ENCODE measurements around the gene MRPL20.
"Not testable (repeated sequence)": the region's sequence is repeated elsewhere in the genome, so short reads cannot be mapped to it uniquely, and the experiment has no call there.

The MRPL20 gene

DNA sequence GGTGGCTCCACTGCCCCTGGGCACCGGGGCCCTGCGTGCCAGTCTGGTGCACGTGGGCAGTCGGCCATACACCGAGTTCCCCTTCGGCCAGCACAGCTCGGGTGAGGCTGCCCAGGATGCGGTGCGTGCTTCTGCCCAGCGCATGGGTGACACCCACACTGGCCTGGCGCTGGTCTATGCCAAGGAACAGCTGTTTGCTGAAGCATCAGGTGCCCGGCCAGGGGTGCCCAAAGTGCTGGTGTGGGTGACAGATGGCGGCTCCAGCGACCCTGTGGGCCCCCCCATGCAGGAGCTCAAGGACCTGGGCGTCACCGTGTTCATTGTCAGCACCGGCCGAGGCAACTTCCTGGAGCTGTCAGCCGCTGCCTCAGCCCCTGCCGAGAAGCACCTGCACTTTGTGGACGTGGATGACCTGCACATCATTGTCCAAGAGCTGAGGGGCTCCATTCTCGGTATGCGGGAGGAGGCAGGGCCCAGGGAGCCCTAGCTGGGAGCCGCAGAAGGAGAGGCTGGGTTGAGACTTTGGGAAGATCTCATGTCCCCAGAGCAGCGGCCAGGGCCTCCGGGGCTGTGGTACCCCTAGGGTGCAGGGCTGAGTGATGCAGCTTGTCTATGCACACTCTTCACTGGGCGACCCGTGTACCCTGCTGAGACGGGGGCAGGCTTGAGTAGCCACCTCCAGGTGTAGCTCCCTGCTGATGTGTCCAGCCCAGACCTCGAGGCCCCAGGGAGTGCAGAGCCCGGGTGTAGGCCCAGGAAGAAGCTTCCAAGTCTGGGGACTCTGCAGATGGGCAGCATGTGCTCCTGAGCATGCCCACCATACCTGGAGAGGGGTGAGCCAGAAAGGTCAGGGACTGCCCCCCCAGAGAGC, 30.2 kb upstream of the MRPL20 start:
- no peak for DNase-seq (ENCODE audit: low read depth in 2 of 2)

DNA sequence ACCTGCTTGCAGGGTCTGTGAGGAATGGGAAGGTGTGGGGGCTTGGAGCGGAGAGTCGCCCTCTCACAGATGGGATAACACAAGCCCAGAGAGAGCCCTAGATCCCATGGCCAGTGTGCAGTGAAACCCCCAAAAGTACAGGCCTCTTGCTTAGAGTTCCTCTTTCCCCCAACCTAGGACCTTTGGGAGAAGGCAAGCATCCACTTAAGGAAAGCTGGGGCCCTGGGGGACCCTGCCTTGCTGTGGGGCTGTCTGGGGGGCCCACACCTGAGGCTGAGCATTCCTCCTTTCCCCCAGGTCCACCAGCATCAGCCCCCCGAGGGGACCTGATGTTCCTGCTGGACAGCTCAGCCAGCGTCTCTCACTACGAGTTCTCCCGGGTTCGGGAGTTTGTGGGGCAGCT, 29.5 kb upstream of the MRPL20 start:
- DNase-seq (ENCODE audit: low read depth in 2 of 2), result no peak

DNA sequence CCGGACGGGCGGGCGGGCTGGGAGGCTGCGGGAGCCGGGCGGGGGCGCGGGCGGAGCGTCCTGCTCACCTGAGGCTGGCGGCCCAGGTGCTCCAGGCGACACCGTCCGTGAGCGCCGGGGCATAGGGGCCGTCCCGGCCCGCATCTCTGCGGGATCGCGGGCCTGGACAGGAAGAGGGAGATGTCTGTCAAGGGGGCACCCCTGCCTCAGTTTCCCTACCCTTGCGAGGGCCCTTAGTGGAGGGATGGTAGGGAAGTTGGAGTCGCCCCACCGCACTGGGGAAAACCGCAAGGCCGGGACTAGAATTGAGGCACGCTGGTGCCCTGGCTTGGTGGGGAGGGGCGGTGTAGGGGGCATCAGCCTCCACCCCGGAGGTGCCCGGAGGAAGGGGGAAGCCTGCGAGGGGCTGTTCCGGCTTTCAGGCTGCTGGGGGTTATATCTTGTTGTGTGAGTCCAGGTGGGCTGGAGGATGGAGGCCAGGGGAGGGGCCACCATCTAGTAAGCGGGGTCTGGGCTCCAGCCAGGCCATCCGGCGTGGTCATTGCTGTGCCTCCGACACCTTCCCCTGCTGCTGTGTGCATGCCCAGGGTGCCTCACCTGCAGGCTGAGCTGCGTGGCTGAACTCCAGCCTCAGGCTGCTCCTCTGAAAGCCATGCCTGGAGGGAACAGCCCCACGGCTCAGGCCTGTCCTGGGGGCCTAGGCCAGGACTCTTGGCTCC, 29.0 kb upstream of the MRPL20 start:
- no peak for DNase-seq (ENCODE audit: low read depth in 2 of 2)

DNA sequence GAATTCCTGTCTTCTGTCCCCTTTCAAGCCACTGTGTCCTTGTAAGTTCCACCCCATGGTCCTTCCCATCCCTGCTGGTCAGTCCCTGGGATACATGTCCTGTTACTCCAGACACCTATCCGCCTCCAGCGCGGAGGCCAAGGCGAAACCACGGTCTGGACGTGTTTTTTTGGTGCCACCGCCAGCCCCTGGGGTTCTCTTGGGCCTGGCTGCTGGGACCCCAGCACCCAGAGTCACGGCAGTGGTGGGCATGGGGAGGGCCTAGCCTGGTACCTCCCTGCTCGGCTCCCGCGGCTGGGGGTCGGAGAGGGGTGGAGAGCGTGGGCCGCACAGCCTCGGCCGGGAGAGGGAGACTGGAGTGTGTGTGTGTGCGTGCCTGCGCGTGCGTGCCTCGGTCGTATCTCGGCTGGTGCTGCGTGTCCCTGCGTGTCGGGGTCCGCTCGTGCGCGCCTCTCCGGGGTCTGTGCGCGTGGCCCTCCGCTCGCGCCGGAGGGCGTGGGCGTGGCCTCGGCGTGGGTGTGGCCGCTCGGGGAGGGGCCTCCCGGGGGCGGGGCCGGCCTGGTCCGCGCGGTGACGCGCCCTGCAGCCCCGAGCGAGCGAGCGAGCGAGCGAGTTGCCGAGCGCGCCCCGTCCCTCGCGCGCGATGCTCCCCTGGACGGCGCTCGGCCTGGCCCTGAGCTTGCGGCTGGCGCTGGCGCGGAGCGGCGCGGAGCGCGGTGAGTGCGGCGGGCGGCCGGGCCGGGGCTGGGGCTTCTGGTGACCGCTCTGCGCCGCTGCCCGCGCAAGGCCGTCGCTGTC, 28.2 kb upstream of the MRPL20 start, which contains the start of gene VWA1:
VWA1 (plus strand) TSS at position 585 of the 798 bp plus-strand sequence; CDS start at position 644, 59 bp downstream.
- peak; percentile 31 to 63 for DNase-seq (ENCODE audit: low read depth in 2 of 2)

DNA sequence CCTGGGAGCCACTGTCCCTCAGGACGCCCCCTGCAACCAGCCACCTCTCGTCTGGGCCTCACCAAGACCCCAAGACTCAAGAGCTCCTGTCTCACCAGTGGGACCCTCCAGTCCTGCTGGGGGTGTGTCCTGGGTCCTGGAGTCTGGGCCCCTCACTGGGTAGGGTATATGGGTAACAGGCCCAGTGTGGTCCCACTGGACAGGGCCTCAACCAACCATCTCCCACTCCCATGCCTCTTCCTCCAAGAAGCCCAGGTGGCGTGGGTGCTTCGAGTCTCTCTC, 27.7 kb upstream of the MRPL20 start:
- no peak for DNase-seq (ENCODE audit: low read depth in 2 of 2)

DNA sequence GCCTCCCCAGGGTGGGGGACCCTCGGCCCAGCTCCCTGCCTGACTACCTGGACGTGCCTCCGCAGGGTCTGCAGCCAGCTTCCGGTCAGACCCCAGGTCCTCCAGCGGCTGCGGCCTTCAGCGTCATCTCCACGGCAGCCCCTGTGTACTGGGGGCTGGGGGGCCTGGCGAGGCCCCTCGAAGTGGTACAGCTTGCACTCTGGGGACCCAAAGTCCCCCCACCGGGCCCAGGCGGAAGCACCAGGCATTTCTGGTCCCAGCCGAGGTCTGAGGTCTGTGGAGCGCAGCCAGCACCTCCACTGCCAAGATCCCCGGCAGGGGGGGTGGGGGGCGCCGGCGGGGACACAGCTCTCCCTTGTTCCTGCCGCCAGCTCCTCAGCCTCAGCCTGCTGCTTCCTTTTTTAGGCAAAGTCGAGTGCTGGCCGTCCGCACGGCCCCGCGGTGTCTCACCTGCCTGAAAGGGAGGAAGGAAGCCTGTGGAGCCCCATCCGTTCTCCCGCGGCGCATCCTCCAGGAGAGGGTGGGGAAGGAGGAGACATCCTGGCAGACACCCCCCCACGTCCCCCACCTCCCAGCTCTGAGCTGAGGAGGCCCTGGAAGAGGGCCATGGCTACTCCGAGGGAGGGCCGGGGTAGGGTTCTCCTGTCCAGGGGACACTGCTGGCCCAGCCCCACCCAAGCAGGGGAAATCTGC, 27.2 kb upstream of the MRPL20 start:
- no peak for DNase-seq (ENCODE audit: low read depth in 2 of 2)

DNA sequence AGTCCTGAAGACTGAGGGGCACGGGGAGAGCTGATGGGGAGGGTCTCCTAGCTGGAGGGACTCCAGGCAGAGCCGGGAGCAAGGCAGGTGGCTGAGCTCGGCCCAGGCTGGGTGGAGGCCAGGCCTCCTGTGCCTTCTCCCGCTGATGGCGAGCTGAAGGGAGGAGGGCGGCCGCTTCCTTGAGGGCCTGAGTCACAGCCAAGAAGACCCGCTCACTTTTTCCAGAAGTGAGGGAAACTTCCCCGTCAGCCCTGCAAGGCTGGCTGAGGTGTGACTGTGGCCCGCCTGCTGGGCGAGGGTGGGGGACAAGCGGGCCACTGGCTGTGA, 26.7 kb upstream of the MRPL20 start:
- peak; percentile 51 to 62 for DNase-seq (ENCODE audit: low read depth in 2 of 2)

DNA sequence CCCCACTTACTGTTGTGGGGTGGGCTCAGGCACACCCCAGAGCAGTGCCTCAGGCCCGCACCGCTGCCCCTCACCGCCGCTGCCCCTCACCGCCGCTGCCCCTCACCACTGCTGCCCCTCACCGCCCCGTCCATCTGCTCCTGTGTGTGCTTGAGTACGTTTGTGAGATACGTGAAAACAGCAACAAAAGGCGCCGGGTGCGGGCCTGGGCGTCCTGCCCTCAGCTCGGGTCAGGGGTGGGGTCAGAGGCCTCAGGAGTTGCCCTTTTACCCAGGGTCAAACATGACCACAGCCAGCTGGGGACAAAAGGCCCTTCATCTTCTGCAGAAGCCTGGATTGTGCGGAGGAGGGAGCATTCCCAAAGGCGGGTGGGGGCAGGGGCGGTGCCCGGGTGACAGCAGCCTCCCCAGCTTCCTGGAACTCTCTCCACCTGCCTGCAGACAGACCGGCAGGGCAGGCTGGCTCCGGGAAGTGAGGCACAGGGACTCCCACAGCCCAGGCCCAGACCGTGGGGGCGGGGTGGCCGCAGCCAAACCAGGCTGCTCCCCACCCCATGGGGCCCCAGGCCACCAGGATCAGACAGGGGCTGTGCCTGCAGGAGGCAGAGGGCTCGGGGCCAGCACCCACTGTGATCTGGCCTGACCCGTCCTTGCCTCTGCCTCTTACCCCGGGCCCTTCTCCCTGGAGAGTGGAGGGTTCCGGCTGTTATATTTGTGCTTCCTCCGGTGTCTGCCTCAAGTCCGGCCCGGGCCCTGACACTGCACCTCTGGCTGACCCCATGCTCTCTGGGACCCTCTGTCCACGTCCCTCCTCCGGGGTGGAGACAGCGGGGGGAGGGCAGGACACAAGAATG, 26.1 kb upstream of the MRPL20 start:
- DNase-seq (ENCODE audit: low read depth in 2 of 2), result no peak

DNA sequence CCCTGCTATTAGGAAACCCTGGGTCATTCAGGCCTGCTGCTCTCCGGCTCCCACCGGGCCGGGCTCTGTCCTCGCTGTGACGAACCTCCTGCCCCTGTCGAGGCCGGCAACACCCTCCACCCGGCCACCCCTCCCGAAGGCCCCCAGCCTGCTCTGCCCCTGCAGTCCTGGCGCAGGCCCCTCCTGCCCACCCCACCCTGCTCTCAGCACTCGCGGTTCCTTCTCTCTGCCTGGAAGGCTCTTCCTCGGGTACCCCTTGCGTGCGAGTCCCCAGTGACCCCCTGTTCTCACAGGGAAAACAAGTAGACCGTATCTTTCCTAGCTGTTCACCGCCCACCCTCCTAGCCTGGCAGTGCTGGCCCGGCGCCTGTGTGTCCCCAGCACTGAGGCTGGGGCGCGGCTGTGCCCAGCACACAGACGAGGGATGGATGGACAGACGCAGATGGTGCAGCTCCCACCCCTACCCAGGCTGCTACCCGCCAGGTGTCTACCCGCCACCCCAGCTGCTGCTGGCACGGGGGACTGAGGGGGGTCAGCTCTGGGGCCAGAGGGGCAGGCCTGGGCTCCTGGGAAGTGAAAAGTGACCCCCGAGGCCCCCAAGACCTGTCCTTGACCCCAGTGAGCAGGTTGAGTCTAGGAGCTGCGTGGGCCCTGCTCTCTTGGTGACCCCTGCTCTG, 25.3 kb upstream of the MRPL20 start:
- DNase-seq (ENCODE audit: low read depth in 2 of 2), result no peak

DNA sequence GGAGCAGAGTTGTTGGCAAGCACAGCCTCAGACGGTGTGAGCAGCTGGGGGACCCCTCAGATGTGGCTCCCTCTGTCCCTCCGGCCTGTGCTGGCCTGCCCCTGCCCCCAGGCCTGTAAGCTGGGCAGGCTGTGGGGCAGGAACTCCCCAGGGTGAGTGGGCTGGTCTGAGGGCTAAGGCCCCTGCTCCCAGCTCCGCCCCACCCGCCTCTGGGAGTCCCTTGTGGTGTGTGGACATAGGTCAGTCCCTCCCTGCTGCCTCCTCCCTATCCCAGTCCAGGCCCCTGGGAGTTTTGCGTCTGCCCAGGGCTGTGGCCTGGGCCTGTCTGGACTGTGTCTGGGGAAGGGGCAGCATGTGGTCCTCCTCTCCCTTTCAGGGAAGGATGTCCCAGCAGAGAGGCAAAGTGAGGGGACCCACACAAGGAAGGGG, 24.8 kb upstream of the MRPL20 start:
- no peak for DNase-seq (ENCODE audit: low read depth in 2 of 2)

DNA sequence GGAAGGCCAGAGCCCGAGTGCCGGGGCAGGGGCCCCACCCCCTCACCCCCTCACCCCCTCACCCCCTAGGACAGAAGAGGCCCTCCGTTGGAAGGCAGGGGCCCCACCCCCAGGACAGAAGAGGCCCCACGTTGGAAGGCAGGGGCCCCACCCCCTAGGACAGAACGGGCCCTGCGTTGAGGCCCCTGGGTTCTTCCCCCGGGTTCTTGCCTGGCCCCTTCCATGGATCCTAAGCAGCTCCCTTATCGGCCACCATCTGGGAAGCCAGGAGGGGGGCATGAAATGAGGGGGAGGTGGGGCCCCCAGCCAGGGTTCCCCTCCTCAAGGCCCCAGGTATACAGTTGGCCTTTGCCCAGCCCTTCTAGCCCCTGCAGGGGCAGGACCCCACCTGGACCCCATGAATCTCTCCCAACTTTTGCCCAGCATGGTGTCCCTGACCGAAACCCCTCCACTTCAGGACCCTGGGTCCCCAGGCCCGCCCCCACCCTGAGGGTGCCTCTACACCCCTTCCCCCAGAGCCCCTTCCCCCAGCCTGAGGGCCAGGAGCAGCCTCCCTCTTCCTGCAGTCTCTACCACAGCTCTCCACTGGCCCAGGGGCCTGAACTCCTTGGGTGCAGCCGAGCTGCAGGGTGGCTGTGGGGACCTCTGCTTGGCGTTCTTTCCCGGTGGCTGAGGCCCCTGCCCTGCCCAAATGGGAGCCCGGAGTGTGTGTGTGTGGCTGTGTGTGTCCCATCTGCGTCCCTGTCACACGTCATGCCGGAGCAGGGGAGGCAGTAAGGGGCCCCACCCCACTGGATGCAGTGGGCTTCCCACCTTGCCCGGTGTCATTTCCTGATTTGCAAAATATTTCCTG, 24.1 kb upstream of the MRPL20 start:
- no peak for DNase-seq (ENCODE audit: low read depth in 2 of 2)

DNA sequence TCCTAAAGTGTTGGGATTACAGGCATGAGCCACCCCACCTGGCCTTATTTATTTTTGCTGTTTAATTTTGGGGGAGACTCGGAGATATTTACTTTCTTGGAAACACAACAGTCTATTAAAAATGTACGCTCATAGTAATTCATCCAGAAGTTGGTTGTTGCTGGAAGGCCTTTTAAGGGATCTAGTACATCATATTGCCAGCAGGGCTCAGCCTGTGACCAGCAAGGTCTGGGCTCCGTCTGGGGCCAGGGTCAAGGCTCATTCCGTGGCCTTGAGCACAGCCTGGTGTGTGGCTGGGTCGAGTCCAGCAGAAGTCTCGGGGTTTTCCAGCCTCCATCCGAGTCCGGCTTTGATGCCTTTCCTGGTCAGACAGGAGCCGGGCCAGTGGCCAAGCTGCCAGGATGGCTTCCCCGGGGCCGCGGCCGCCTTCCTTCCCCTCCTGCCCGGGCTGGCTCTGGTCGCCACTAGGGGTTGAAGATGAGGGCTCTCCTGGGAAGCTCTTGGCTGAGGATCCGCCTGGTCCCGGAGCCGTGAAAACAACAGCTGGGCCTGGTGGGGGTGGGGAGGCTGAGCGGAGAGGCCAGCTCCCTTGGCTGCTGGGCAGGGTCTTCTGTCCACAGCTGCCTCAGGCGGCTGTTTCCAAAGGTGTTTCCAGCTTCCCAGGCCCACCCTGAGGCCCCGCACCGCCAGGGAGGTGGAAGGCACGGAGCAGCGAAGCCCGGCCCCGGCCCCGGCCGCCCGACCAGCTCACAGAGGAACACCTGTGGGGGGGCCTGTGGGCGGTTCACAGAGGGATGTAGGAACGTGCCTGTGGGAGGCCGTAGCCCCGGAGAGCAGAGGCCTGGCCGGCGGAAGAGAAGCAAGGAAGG, 23.3 kb upstream of the MRPL20 start:
- DNase-seq (ENCODE audit: low read depth in 2 of 2), result no peak

DNA sequence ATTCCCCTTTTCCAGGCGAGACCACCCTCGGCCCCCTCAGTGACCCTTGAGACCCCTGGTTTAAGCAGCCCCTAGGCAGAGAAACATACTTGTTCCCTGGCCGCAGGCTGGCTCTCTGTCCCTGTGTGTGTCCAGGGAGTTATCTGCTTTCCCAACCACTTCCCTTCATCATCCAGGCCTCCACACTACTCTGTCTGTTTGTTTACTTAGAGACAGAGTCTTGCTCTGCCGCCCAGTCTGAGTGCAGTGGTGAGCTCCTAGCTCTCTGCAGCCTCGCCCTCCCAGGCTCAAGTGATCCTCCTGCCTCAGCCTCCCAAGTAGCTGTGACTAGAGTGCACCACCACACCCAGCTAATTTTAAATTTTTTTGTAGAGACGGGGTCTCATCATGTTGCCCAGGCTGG, 22.6 kb upstream of the MRPL20 start:
- DNase-seq (ENCODE audit: low read depth in 2 of 2), result no peak

DNA sequence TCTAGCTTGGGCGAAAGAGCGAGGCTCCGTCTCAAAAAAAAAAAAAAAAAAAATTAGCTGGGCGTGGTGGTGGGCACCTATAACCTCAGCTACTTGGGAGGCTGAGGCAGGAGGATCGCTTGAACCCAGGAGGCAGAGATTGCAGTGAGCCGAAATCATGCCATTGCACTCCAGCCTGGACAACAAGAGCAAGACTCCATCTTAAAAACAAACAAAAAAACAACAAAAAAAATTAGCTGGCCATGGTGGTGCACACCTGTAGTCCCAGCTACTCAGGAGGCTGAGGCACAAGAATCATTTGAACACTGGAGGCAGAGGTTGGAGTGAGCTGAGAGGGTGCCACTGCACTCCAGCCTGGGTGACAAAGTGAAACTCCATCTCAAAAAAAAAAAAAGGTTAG, 21.9 kb upstream of the MRPL20 start:
- not testable (repeated sequence) for DNase-seq (ENCODE audit: low read depth in 2 of 2)

DNA sequence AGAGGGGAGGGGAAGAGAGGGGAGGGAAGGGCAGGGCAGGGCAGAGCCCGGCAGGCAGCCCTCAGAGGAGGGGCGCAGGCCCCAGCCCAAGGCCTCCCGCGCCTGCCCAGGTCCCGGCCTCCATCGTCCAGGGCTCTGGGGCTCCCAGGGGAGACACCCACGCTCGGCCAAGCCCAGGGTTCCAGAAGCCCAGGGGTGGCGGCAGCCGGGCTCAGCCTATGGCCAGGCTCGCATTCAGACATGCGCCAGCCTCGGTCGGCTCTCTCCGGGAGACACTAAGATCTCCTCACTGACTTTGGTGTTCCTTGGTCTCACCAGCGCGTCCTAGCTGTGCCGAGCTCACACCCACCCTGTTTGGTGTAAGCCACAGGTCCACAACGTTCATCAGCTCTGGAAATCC, 21.1 kb upstream of the MRPL20 start:
- no peak for DNase-seq (ENCODE audit: low read depth in 2 of 2)

DNA sequence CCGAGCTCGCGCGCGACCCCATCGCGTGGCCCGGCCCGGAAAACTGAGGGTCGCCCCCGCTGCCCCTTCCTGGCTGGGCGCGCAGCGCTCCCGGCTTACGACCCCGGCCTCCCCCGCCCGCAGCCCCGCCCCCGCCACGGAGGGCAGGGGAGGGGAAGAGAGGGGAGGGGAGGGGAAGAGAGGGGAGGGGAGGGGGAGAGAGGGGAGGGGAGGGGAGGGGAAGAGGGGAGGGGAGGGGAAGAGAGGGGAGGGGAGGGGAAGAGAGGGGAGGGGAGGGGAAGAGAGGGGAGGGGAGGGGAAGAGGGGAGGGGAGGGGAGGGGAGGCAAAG, 20.7 kb upstream of the MRPL20 start:
- no peak for DNase-seq (ENCODE audit: low read depth in 2 of 2)

DNA sequence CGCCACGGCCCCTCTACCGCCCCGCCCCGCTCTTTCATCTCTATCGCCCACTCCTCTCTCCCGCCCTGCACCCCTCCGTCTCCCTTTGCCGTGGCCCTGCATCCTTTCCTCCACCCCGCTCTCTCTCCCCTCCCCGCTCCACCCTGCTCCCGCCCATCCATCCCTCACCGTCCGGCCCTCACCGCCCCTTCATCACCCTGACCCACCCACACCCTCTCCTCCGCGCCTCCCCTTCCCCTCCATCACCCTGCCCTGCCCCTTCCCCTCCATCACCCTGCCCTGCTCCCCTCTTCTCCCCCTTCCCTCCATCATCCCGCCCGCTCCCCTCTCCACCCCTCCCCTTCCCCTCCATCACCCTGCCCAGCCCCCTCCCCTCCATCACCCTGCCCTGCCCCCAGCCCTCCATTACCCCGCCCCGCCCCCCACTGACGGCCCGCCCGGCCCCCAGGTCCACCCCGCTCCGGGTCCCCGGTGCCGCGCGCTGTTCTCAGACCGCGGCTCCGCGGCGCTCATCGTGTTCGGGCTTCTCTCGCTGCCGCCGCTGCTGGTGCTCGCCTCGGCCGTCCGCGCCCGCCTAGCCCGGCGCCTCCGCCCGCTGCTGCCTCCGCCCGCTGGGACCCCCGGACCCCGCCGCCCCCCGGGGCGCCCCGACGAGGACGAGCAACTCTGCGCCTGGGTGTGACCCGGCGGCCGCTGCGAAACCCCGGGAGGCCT, 20.2 kb upstream of the MRPL20 start:
- no peak for DNase-seq (ENCODE audit: low read depth in 2 of 2)

DNA sequence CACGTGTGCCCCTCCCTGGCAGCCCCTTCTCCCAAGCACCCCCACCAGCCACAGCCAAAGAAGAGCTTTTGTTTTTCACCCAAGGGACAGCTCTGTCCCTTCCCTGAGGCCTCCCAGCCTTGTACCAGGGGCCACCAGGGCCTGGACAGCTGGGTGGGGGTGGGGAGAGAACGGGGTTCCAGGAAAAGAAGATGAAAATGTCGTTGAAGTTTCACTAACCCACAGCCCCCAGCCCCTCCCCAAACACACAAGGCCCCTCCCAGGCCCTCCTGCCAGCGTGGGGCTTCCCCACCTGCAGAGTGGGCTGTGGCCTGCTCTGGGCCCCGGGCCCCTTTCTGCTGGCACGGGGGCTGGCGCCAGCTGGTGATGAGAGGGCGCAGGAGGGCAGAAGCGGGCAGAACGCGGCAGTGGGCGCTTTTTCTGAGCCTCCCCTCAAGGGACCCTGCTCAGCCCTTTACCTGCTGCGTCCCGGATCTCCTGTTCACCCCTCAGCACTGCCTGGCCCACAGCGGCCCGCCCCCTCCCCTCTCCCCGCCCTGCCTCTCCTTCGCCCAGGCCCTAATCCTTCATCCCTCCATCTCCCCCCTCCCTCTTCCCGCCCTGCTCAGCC, 19.5 kb upstream of the MRPL20 start:
- DNase-seq (ENCODE audit: low read depth in 2 of 2), result no peak

Measured in stimulated activated CD4-positive, alpha-beta T cell treated with anti-CD3 and anti-CD28 coated beads, Interleukin-15, amount 100 ng/mL, for 48 hours (primary cell).